WTC11 (cell line): ENCODE results near the gene DCLK2. TPM values are rescaled to one million over a fixed set of nuclear protein-coding genes. Genes with fewer than 3 reads are reported as not detected.

Experiments used
- ATAC-seq: fragments of 200-7000 bp; cut with Tn5 transposase; 2 replicates; pipeline ENCODE4 v1.10.0; 2021; ENCODE audit warnings: mild to moderate bottlenecking, moderate library complexity
- CTCF ChIA-PET: fragments of 300-600 bp; sonication (Branson Sonifier 250); formaldehyde crosslinking; loops from one replicate; lab custom pipeline; 2021; ENCODE audit warnings: antibody characterized with exemption; lab: Charles Lee
- POLR2A ChIA-PET: fragments of 350-600 bp; sonication (Branson Sonifier 250); formaldehyde crosslinking; loops from one replicate; lab custom pipeline; 2021; ENCODE audit warnings: antibody characterized with exemption; lab: Charles Lee
- DNase-seq: peaks from one replicate; pipeline ENCODE4 v3.0.0; 2021; ENCODE audit warnings: low spot score
- H3K27ac Mint-ChIP-seq: 2 replicates; pipeline ENCODE4 v1.8.0; 2021; ENCODE audit warnings: mixed read lengths
- H3K27me3 Mint-ChIP-seq: 2 replicates; pipeline ENCODE4 v1.8.0; 2021; ENCODE audit warnings: low read depth, mild to moderate bottlenecking, moderate library complexity, mixed read lengths
- H3K36me3 Mint-ChIP-seq: 2 replicates; pipeline ENCODE4 v1.8.0; 2021; ENCODE audit warnings: mixed read lengths
- H3K4me1 Mint-ChIP-seq: 2 replicates; pipeline ENCODE4 v1.8.0; 2022; ENCODE audit warnings: mixed read lengths
- H3K4me3 Mint-ChIP-seq: 2 replicates; pipeline ENCODE4 v1.8.0; 2021; ENCODE audit warnings: mild to moderate bottlenecking, moderate library complexity, mixed read lengths
- H3K9me3 Mint-ChIP-seq: 2 replicates; pipeline ENCODE4 v1.8.0; 2021; ENCODE audit warnings: mixed read lengths
- ATF1 ChIP-seq: sonication (generic); formaldehyde crosslinking; IDR thresholded peaks from 2 replicates; pipeline ENCODE4 v1.8.1; 2023; ENCODE audit warnings: mild to moderate bottlenecking, moderate library complexity, missing genetic modification reagents
- GABPB1 ChIP-seq: sonication (generic); formaldehyde crosslinking; IDR thresholded peaks from 2 replicates; pipeline ENCODE4 v1.8.1; 2023; ENCODE audit warnings: mild to moderate bottlenecking, missing genetic modification reagents
- JUN ChIP-seq: sonication (generic); formaldehyde crosslinking; IDR thresholded peaks from 2 replicates; pipeline ENCODE4 v1.8.0; 2023; ENCODE audit warnings: mild to moderate bottlenecking, missing genetic modification reagents
- OVOL2 ChIP-seq: fragments of 250-450 bp; sonication (Bioruptor Pico); IDR thresholded peaks from 2 replicates; pipeline ENCODE4 v1.9.0; 2021; ENCODE audit warnings: mild to moderate bottlenecking, borderline replicate concordance
- SOX15 ChIP-seq: fragments of 250-450 bp; sonication (Bioruptor Pico); IDR thresholded peaks from 2 replicates; pipeline ENCODE4 v1.9.0; 2021; ENCODE audit warnings: mild to moderate bottlenecking
- TEAD4 ChIP-seq: sonication (generic); formaldehyde crosslinking; IDR thresholded peaks from 2 replicates; pipeline ENCODE4 v1.8.0; 2022; ENCODE audit warnings: mild to moderate bottlenecking, missing genetic modification reagents
- ZNF396 ChIP-seq: fragments of 250-450 bp; sonication (Bioruptor Pico); IDR thresholded peaks from 2 replicates; pipeline ENCODE4 v1.8.0; 2021; ENCODE audit warnings: mild to moderate bottlenecking, moderate library complexity, borderline replicate concordance
- total RNA-seq: library from RNA; stranded (reverse); gene quantifications from 3 replicates; pipeline ENCODE4 v1.2.3, GENCODE V29; 2021
- TF ChIP-seq, protein P1 (sequence below): sonication (generic); formaldehyde crosslinking; IDR thresholded peaks from 2 replicates; pipeline ENCODE4 v1.8.0; 2022; ENCODE audit warnings: missing genetic modification reagents
- TF ChIP-seq, protein P2 (sequence below): sonication (generic); formaldehyde crosslinking; IDR thresholded peaks from 2 replicates; pipeline ENCODE4 v1.8.1; 2022; ENCODE audit warnings: mild to moderate bottlenecking, moderate library complexity, missing genetic modification reagents
- TF ChIP-seq, protein P3 (sequence below): sonication (generic); formaldehyde crosslinking; IDR thresholded peaks from 2 replicates; pipeline ENCODE4 v1.8.1; 2022; ENCODE audit warnings: missing genetic modification reagents, borderline replicate concordance
- TF ChIP-seq, protein P4 (sequence below): sonication (generic); formaldehyde crosslinking; IDR thresholded peaks from 2 replicates; pipeline ENCODE4 v1.8.1; 2023; ENCODE audit warnings: mild to moderate bottlenecking, missing genetic modification reagents, moderate library complexity
- TF ChIP-seq, protein P5 (sequence below): fragments of 250-450 bp; sonication (Bioruptor Pico); IDR thresholded peaks from 2 replicates; pipeline ENCODE4 v1.9.0; 2021; ENCODE audit warnings: mild to moderate bottlenecking, borderline replicate concordance
- TF ChIP-seq, protein P6 (sequence below): sonication (generic); formaldehyde crosslinking; IDR thresholded peaks from 2 replicates; pipeline ENCODE4 v1.8.0; 2023; ENCODE audit warnings: missing genetic modification reagents, mild to moderate bottlenecking, borderline replicate concordance
- TF ChIP-seq, protein P7 (sequence below): sonication (generic); formaldehyde crosslinking; IDR thresholded peaks from 2 replicates; pipeline ENCODE4 v1.8.0; 2023; ENCODE audit warnings: missing genetic modification reagents

Gene DCLK2
- total RNA-seq, 1 experiment from 2014 or later = 0.17 TPM

DNA sequence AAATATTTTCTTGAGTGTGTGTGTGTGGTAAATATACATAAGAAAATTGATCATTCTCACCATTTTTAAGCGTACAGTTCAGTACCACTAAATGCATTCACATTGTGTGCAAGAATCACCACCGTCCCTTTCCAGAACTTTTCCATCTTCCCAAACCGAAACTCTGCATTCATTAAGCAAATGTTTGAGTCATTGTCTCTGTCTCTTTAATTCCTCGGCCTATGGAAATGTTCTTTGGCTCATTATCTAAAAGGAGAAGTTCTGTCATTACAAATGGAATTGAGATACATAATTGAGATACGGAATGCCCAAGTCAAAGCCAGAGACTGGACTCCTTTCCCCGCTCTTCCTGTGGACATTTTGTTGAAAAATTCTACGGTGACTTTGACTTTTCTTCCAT, 168.9 kb downstream of the DCLK2 start:
- Mint-ChIP-seq H3K9me3 (peaks cover 2% of the 10 kb centered on the region; the same call in 1 of the 2 replicates), H3K27me3 (no peaks in the 10 kb centered on the region; the same call in 1 of the 2 replicates), H3K4me3 (no peak overlapping the region), H3K4me1 (peaks cover 46% of the 10 kb centered on the region), H3K27ac (no peak overlapping the region)
- ATAC-seq (no peak), DNase-seq (no peak)
- POLR2A ChIA-PET = no interaction called here
- no peak for TF ChIP-seq ATF1 (CRISPR knock-in tag)
- TF ChIP-seq SOX15 (CRISPR knock-in tag) = no peak
- TF ChIP-seq, protein P1, sequence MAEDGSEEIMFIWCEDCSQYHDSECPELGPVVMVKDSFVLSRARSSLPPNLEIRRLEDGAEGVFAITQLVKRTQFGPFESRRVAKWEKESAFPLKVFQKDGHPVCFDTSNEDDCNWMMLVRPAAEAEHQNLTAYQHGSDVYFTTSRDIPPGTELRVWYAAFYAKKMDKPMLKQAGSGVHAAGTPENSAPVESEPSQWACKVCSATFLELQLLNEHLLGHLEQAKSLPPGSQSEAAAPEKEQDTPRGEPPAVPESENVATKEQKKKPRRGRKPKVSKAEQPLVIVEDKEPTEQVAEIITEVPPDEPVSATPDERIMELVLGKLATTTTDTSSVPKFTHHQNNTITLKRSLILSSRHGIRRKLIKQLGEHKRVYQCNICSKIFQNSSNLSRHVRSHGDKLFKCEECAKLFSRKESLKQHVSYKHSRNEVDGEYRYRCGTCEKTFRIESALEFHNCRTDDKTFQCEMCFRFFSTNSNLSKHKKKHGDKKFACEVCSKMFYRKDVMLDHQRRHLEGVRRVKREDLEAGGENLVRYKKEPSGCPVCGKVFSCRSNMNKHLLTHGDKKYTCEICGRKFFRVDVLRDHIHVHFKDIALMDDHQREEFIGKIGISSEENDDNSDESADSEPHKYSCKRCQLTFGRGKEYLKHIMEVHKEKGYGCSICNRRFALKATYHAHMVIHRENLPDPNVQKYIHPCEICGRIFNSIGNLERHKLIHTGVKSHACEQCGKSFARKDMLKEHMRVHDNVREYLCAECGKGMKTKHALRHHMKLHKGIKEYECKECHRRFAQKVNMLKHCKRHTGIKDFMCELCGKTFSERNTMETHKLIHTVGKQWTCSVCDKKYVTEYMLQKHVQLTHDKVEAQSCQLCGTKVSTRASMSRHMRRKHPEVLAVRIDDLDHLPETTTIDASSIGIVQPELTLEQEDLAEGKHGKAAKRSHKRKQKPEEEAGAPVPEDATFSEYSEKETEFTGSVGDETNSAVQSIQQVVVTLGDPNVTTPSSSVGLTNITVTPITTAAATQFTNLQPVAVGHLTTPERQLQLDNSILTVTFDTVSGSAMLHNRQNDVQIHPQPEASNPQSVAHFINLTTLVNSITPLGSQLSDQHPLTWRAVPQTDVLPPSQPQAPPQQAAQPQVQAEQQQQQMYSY (CRISPR knock-in tag) = no peak
- TF ChIP-seq, protein P2, sequence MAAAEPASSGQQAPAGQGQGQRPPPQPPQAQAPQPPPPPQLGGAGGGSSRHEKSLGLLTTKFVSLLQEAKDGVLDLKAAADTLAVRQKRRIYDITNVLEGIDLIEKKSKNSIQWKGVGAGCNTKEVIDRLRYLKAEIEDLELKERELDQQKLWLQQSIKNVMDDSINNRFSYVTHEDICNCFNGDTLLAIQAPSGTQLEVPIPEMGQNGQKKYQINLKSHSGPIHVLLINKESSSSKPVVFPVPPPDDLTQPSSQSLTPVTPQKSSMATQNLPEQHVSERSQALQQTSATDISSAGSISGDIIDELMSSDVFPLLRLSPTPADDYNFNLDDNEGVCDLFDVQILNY (CRISPR knock-in tag) = no peak
- TF ChIP-seq, protein P3, sequence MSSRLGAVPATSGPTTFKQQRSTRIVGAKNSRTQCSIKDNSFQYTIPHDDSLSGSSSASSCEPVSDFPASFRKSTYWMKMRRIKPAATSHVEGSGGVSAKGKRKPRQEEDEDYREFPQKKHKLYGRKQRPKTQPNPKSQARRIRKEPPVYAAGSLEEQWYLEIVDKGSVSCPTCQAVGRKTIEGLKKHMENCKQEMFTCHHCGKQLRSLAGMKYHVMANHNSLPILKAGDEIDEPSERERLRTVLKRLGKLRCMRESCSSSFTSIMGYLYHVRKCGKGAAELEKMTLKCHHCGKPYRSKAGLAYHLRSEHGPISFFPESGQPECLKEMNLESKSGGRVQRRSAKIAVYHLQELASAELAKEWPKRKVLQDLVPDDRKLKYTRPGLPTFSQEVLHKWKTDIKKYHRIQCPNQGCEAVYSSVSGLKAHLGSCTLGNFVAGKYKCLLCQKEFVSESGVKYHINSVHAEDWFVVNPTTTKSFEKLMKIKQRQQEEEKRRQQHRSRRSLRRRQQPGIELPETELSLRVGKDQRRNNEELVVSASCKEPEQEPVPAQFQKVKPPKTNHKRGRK = no peak
- TF ChIP-seq, protein P4, sequence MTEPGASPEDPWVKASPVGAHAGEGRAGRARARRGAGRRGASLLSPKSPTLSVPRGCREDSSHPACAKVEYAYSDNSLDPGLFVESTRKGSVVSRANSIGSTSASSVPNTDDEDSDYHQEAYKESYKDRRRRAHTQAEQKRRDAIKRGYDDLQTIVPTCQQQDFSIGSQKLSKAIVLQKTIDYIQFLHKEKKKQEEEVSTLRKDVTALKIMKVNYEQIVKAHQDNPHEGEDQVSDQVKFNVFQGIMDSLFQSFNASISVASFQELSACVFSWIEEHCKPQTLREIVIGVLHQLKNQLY (CRISPR knock-in tag) = no peak
- TF ChIP-seq, protein P5, sequence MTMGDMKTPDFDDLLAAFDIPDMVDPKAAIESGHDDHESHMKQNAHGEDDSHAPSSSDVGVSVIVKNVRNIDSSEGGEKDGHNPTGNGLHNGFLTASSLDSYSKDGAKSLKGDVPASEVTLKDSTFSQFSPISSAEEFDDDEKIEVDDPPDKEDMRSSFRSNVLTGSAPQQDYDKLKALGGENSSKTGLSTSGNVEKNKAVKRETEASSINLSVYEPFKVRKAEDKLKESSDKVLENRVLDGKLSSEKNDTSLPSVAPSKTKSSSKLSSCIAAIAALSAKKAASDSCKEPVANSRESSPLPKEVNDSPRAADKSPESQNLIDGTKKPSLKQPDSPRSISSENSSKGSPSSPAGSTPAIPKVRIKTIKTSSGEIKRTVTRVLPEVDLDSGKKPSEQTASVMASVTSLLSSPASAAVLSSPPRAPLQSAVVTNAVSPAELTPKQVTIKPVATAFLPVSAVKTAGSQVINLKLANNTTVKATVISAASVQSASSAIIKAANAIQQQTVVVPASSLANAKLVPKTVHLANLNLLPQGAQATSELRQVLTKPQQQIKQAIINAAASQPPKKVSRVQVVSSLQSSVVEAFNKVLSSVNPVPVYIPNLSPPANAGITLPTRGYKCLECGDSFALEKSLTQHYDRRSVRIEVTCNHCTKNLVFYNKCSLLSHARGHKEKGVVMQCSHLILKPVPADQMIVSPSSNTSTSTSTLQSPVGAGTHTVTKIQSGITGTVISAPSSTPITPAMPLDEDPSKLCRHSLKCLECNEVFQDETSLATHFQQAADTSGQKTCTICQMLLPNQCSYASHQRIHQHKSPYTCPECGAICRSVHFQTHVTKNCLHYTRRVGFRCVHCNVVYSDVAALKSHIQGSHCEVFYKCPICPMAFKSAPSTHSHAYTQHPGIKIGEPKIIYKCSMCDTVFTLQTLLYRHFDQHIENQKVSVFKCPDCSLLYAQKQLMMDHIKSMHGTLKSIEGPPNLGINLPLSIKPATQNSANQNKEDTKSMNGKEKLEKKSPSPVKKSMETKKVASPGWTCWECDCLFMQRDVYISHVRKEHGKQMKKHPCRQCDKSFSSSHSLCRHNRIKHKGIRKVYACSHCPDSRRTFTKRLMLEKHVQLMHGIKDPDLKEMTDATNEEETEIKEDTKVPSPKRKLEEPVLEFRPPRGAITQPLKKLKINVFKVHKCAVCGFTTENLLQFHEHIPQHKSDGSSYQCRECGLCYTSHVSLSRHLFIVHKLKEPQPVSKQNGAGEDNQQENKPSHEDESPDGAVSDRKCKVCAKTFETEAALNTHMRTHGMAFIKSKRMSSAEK (CRISPR knock-in tag) = no peak
- no peak for TF ChIP-seq GABPB1 (CRISPR knock-in tag)
- TF ChIP-seq, all 79 proteins: peak for 0
- no peaks in the 10 kb centered on the region for H3K36me3 Mint-ChIP-seq
- CTCF ChIA-PET = no interaction called here

DNA sequence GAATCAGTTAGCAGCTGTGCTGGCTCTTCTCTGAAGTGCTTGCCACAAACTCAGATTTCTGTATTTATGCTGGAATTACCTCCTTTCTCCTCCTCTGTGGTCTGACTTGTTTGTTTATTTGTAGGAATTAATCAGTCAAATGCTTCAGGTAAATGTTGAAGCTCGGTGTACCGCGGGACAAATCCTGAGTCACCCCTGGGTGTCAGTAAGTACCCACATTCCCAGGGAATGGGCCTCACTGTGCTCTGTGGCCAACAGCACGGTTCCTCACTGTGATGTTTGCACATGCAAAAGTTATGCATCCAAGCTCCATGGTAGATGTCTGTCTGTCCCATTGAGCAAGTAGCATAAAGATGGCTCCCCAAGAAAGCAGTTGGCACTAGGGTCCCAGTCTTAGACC, 169.9 kb downstream of the DCLK2 start:
- Mint-ChIP-seq H3K4me3 (no peak overlapping the region), H3K4me1 (peaks cover 41% of the 10 kb centered on the region), H3K36me3 (no peaks in the 10 kb centered on the region), H3K9me3 (peaks cover 2% of the 10 kb centered on the region; the same call in 1 of the 2 replicates), H3K27ac (no peak overlapping the region), H3K27me3 (no peaks in the 10 kb centered on the region; the same call in none of the 2 replicates)
- ChIA-PET POLR2A (no interaction called here), CTCF (interaction anchor here (0.6 to 1.1 kb wide), 3 partner anchors 8 to 619 kb away, joined by 4 to 5 read pairs (median 4); no protein-coding TSS in a partner anchor)
- TF ChIP-seq TEAD4 = no peak
- TF ChIP-seq, protein P6, sequence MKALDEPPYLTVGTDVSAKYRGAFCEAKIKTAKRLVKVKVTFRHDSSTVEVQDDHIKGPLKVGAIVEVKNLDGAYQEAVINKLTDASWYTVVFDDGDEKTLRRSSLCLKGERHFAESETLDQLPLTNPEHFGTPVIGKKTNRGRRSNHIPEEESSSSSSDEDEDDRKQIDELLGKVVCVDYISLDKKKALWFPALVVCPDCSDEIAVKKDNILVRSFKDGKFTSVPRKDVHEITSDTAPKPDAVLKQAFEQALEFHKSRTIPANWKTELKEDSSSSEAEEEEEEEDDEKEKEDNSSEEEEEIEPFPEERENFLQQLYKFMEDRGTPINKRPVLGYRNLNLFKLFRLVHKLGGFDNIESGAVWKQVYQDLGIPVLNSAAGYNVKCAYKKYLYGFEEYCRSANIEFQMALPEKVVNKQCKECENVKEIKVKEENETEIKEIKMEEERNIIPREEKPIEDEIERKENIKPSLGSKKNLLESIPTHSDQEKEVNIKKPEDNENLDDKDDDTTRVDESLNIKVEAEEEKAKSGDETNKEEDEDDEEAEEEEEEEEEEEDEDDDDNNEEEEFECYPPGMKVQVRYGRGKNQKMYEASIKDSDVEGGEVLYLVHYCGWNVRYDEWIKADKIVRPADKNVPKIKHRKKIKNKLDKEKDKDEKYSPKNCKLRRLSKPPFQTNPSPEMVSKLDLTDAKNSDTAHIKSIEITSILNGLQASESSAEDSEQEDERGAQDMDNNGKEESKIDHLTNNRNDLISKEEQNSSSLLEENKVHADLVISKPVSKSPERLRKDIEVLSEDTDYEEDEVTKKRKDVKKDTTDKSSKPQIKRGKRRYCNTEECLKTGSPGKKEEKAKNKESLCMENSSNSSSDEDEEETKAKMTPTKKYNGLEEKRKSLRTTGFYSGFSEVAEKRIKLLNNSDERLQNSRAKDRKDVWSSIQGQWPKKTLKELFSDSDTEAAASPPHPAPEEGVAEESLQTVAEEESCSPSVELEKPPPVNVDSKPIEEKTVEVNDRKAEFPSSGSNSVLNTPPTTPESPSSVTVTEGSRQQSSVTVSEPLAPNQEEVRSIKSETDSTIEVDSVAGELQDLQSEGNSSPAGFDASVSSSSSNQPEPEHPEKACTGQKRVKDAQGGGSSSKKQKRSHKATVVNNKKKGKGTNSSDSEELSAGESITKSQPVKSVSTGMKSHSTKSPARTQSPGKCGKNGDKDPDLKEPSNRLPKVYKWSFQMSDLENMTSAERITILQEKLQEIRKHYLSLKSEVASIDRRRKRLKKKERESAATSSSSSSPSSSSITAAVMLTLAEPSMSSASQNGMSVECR (CRISPR knock-in tag) = no peak
- TF ChIP-seq OVOL2 (CRISPR knock-in tag) = no peak
- no peak for TF ChIP-seq ZNF396 (CRISPR knock-in tag)
- no peak for TF ChIP-seq JUN (CRISPR knock-in tag)
- TF ChIP-seq, protein P7, sequence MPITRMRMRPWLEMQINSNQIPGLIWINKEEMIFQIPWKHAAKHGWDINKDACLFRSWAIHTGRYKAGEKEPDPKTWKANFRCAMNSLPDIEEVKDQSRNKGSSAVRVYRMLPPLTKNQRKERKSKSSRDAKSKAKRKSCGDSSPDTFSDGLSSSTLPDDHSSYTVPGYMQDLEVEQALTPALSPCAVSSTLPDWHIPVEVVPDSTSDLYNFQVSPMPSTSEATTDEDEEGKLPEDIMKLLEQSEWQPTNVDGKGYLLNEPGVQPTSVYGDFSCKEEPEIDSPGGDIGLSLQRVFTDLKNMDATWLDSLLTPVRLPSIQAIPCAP (CRISPR knock-in tag) = no peak
- TF ChIP-seq, protein P4 (CRISPR knock-in tag) = no peak
- ATAC-seq (no peak), DNase-seq (no peak)
